GM18526 (cell line): ENCODE measurements around the gene HGD.

ENCODE experiments used
- POLR2A ChIP-seq: IDR thresholded peaks from 3 replicates; pipeline ENCODE4 v1.6.1; 2011; ENCODE audit not compliant: insufficient read length; ENCODE audit errors: extremely low read depth

The HGD gene

DNA sequence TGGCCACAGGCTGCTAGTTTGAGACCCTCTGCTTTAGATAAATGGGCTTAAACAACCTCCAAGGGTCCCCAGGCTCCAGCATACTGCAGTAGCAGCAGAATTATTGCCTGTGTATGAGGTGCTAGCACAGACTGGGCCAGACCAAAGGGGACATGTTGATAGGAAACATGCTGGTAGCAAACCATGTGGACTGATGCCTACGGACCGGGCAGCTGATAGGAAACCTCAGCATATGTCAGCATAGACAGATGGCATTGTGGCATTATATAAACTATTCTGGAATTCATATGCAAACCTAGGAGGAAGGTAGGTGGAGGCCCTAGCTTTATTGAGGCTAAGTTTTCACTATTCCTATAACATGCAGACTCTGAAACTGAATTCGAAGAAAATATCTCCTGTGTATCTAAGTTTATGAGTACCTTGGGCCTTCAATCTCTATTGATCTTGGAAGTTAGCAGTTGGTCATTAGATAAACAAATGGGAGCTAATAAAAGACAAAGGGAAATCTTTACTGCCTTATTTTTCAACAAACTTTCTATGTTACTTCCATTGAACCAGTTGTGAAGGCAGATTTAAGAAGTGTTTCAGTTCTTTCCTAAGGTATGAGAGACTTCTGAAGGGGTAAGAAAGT is 1.7 kb upstream of the HGD start:
- no peak for TF ChIP-seq POLR2A

DNA sequence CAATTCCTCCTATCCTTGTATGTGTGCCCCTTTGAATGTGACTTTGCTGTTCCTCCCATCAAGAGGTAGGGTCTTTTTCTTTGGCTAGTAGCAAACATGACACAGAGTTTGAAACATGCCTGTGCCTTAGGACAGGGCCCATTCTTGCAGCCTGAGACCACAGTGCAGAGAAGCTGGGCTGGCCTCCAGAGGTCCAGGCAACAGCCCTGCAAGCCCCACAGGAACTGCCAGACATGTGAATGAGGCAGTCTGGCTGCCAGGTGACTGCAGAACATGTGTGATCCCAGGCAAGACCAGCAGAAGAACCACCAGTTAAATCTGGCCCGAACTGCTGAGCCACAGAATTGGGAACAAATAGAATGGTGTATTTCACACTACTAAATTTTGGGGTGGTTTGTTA is 1.2 kb upstream of the HGD start:
- no peak for TF ChIP-seq POLR2A

DNA sequence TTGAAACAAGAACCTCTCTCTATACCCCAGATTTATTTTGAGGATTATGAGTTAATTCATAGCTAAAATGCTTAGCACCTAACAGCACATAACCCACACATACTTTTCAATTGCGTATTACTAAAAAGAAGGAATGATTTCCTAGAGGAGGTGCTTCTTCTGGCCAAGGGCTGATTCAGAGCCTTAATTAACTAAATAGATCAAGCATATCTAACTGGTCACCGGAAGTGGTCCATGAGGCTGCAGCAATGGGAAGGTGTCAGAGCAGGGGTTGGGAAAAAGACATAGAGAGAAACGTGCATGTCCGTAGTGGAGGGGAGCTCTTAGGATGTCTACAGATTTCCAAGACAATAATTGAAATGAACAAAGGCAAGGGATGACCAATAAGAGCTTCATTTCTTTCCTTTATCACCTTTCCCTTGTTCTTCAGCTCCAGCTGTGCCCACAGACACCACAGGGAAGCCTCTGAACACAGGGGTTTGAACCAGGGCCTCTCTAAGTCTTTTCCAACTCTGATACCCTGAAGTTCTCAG is 467 bp downstream of the HGD start:
- no peak for TF ChIP-seq POLR2A

GRCh38 chr3:120681018-120681417 is 1.0 kb downstream of the HGD start:
- TF ChIP-seq POLR2A = no peak

GRCh38 chr3:120680193-120680894 is 1.7 kb downstream of the HGD start:
- TF ChIP-seq POLR2A = no peak

GRCh38 chr3:120678984-120679383 is 3.1 kb downstream of the HGD start:
- TF ChIP-seq POLR2A = no peak

DNA sequence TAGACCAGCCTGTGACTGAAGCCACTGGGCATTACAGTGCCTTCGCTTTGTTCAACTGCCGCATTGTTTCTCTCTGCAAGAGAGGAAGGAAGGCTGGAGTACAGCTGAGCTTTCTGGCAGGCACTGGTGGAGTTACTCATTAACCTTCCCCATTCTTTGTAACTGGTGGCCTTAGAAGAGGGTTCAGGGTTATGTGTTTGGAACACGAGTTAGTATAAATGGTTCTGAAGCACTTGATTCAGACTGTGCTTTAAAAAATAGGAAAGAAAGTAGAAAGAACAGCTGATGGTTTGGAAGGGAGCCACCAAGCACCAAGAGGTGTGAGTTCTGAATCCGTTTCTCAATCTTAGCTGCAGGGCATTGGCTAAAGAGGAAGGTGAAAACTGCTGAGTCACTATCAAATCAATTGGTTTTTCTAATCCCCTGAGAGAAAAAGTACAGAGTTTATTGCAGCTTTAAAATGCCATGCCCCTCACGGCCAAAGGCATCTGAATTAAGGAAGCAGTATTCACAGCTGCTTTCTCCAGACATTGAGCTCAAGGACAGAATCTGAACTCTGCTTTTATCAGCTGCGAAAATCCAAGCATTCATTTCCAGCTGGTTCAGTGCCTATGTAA is 3.6 kb downstream of the HGD start:
- TF ChIP-seq POLR2A = no peak

DNA sequence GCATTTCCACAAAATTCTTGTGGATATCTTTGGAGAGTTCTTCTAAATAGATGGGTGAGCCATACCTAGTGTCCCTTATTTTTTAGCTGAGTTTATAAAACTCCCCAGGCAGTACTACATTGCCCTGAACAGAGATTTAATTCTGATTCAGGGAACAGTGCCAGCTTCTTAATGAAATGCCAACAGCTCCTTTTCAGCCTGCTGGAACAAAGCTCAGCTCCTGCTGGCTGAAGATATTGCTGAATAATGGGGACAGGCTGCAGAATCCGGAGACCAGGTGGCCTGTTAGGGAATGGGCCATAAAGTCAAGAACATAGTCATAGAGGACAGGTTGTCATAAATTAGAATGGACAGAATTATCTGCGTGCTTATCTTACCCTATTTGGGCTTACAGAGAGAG is 8.9 kb downstream of the HGD start:
- TF ChIP-seq POLR2A = no peak

- TF ChIP-seq POLR2A = no peak
These were observed 11.5 kb downstream of the HGD start for GRCh38 chr3:120670576-120670975.

GRCh38 chr3:120664926-120665325 is 17.1 kb downstream of the HGD start:
- TF ChIP-seq POLR2A = no peak

- TF ChIP-seq POLR2A = no peak
These were observed 20.1 kb downstream of the HGD start for GRCh38 chr3:120661945-120662344.

- TF ChIP-seq POLR2A = no peak
These were observed 20.7 kb downstream of the HGD start for GRCh38 chr3:120661106-120661905.

DNA sequence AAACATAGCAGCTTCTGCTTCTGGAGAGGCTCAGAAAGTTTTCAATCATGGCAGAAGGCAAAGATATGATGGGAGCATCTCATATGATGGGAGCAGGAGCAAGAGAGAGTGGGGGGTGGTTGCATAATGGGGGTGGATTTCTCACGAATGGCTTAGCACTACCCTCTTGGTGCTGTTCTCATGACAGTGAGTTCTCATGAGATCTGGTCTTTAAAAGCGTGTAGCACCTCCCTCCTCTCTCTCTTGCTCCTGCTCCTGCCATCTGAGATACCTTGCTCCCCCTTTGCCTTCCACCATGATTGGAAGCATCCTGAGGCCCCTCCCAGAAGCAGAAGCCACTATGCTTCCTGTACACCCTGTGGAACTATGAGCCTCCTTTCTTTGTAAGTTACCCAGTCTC is 22.2 kb downstream of the HGD start:
- TF ChIP-seq POLR2A = no peak

DNA sequence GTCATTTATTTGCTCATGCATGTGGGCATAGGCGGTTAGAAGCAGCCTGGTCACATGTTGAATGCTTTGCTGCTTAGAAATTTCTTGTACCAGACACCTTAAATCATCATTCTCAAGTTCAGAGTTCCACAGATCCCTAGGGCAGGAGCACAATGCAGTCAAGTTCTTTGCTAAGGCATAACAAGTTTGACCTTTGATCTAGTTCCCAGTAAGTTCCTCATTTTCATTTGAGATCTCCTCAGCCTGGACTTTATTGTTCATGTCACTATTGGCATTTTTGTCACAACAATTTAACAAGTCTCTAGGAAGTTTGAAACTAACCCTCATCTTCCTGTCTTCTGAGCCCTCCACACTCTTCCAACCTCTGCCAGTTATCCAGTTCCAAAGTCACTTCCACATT is 22.8 kb downstream of the HGD start:
- no peak for TF ChIP-seq POLR2A

GRCh38 chr3:120652896-120653545 is 29.0 kb downstream of the HGD start:
- TF ChIP-seq POLR2A = no peak
